Right lobe of liver (tissue), 6 donors: ENCODE results near the gene NAA40. TPM values are rescaled to one million over a fixed set of nuclear protein-coding genes. Genes with fewer than 3 reads are reported as not detected.

ENCODE experiments used
- ATAC-seq, 4 donors: fragments of 200-7000 bp; cut with Tn5 transposase; one replicate each; pipeline ENCODE4 v1.9.1; 2020; ENCODE audit warnings: mild to moderate bottlenecking in 4 of 4, moderate library complexity in 4 of 4
- DNase-seq, 3 donors: peaks; one replicate each; pipeline ENCODE4 v3.0.0-alpha.2; 2020
- H3K27ac ChIP-seq, 3 donors: fragments of 200-600 bp; one replicate each; pipeline ENCODE4 v1.8.0; 2022
- H3K27me3 ChIP-seq, 2 donors: fragments of 200-600 bp; one replicate each; pipeline ENCODE4 v1.8.0; 2022
- H3K36me3 ChIP-seq, 4 donors: fragments of 200-600 bp; sonication (generic) in 1 of 4; one replicate each; pipeline versions ENCODE4 v1.5.1 to v1.8.0; 2017 to 2022; ENCODE audit warnings: control low read depth in 1 of 4
- H3K4me1 ChIP-seq, 4 donors: fragments of 200-600 bp; sonication (generic) in 1 of 4; one replicate each; pipeline versions ENCODE4 v1.5.1 to v1.8.0; 2017 to 2022; ENCODE audit warnings: control low read depth in 1 of 4
- H3K4me3 ChIP-seq, 3 donors: fragments of 200-600 bp; one replicate each; pipeline ENCODE4 v1.8.0; 2022
- H3K9me3 ChIP-seq, 4 donors: fragments of 200-600 bp; sonication (generic) in 1 of 4; one replicate each; pipeline versions ENCODE4 v1.5.1 to v1.8.0; 2017 to 2022; ENCODE audit warnings: control low read depth in 1 of 4
- POLR2A ChIP-seq: fragments of 450-650 bp; IDR thresholded peaks from one replicate; pipeline ENCODE4 v1.6.1; 2017; ENCODE audit warnings: antibody characterized with exemption, mild to moderate bottlenecking
- WGBS: methylation state at CpG from one replicate; pipeline ENCODE4 v1.1.6; 2018; ENCODE audit warnings: low coverage, low lambda C conversion rate; ENCODE audit not compliant: insufficient coverage; ENCODE audit errors: missing lambda C conversion rate; 5-methylcytosine and 5-hydroxymethylcytosine counted together
- intact Hi-C, 2 donors: fragments of 100-400 bp; cut with DNase I; formaldehyde crosslinking; loops; one replicate each; pipeline versions ENCODE4 v1.11.2 to v1.14.1; 2022
- total RNA-seq, 6 experiments: library from RNA; depleted of rRNA in 2 of 6; stranded (reverse); fragments of >200 nt in 2 of 6; fragmentation: NEBNext Ultra II Directional in 3 of 6; extraction: Animal tissue kit (Norgen Biotek cat#: 25700) in 3 of 6; gene quantifications; one replicate each; pipeline versions ENCODE4 v1.1.0 to v1.2.4, GENCODE V29; 2016 to 2023
- TF ChIP-seq, protein P1 (sequence below), 4 donors: fragments of 200-600 bp in 3 of 4; fragments of 450-650 bp in 1 of 4; IDR thresholded peaks; one replicate each; pipeline versions ENCODE4 v1.5.1 to v1.8.0; 2016 to 2022; ENCODE audit warnings: antibody characterized with exemption in 4 of 4, mild to moderate bottlenecking in 2 of 4
- donor health status: DM: no; HTN: yes; CAD: no.
- donor health status: DM: no; HTN: no; CAD: no.
- donor health status: DM: no; HTN: no; CAD: no.
- donor health status: DM: no; HTN: yes; CAD: no.
- donor health status: DM: no; HTN: yes; CAD: no.

Gene NAA40
- total RNA-seq, 6 experiments from 2014 or later = 3.6 to 7.5 (median 4.6) TPM

DNA sequence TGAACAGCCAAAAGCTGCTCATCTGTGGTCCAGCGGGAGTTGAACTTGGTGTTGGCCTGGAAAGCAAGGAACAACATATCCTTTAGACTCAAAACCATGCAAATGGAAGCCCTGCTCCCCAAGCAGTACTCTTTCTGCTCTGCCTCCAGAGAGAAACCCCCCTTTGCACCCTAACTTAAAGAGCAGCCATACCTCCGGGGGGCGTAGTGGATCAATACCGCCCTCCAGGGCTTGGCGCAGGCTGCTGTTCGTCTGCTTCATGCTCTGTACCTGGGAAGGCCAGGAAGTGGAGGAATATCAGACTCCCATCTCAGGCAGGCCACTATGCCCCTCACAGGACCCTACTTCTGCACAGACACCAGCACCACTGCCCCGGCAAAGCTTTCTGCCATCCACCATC, 26.1 kb upstream of the NAA40 start:
- WGBS = 83% methylated on average over 2 of the region's 7 CpGs
- DNase-seq (no peak), ATAC-seq (no peak)
- no peak for TF ChIP-seq POLR2A
- TF ChIP-seq, protein P1, sequence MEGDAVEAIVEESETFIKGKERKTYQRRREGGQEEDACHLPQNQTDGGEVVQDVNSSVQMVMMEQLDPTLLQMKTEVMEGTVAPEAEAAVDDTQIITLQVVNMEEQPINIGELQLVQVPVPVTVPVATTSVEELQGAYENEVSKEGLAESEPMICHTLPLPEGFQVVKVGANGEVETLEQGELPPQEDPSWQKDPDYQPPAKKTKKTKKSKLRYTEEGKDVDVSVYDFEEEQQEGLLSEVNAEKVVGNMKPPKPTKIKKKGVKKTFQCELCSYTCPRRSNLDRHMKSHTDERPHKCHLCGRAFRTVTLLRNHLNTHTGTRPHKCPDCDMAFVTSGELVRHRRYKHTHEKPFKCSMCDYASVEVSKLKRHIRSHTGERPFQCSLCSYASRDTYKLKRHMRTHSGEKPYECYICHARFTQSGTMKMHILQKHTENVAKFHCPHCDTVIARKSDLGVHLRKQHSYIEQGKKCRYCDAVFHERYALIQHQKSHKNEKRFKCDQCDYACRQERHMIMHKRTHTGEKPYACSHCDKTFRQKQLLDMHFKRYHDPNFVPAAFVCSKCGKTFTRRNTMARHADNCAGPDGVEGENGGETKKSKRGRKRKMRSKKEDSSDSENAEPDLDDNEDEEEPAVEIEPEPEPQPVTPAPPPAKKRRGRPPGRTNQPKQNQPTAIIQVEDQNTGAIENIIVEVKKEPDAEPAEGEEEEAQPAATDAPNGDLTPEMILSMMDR (IDR thresholded peaks at IDR 0.05) = no peak
- H3K4me3 ChIP-seq = no peak overlapping the region
- peaks cover 0 to 17% (median 6%) of the 10 kb centered on the region in 4 donors for H3K4me1 ChIP-seq
- no peak overlapping the region for H3K27ac ChIP-seq
- intact Hi-C loops = no loop called here
- H3K27me3 ChIP-seq = peaks cover 0 to 5% of the 10 kb centered on the region in 2 donors
- peaks cover 0 to 10% (median under 1%) of the 10 kb centered on the region in 4 donors for H3K36me3 ChIP-seq
- no peaks in the 10 kb centered on the region for H3K9me3 ChIP-seq

DNA sequence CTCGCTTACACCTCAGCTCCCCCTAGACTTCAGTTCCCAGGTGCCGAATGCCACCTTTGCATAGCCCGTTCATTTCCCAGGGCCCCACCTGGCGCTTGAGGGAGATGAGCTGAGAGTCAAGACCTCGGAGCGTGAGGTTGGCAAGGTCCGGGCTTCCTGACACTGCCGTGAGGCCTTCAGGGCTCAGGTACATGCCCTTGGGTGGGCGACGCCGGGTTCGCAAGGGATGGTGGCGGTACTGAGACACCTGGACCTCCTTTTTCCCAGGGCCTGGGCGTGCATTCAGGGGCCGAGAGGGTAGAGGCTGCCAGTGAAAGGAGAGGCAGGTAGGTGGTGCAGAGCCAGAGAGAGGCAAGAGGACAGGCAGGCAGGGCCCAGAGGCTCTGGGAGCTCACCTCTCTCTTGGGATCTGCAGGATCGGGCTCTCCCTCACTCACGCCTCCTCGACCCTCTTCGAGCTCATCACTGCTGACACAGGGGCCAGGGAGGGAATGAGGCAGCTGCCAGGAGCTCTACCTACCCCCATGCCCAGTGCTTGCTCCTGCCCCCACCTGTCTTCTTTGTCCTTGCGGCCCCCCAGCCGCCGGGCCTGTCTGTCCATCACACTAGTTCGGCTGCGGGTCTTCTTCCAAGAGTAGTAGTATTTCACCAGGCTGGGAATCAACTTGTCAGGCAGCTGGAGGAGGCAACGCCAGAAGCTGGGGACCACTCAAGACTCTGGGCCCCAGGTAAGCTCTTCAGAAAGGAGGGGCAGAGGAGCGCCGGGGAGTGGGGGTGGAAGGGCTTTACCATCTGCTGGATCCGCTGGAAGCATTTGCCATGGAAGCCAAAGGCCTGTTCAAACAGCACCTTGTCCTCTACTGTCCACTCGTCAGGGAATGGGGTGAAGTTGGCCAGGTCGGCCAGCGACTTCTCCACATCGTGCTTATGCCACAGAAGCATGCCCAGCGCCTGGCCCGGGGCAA, 24.7 kb upstream of the NAA40 start:
- peaks cover 0 to 5% of the 10 kb centered on the region in 2 donors for H3K27me3 ChIP-seq
- peaks cover 0 to 20% (median 9%) of the 10 kb centered on the region in 4 donors for H3K4me1 ChIP-seq
- no peaks in the 10 kb centered on the region for H3K36me3 ChIP-seq
- H3K27ac ChIP-seq = no peak overlapping the region
- ATAC-seq = no peak
- 90% methylated on average over 13 of the region's 34 CpGs for WGBS
- no peak for TF ChIP-seq POLR2A
- TF ChIP-seq, protein P1 (IDR thresholded peaks at IDR 0.05) = no peak
- H3K9me3 ChIP-seq = no peaks in the 10 kb centered on the region
- no peak for DNase-seq
- no peak overlapping the region for H3K4me3 ChIP-seq
- intact Hi-C loops = no loop called here

DNA sequence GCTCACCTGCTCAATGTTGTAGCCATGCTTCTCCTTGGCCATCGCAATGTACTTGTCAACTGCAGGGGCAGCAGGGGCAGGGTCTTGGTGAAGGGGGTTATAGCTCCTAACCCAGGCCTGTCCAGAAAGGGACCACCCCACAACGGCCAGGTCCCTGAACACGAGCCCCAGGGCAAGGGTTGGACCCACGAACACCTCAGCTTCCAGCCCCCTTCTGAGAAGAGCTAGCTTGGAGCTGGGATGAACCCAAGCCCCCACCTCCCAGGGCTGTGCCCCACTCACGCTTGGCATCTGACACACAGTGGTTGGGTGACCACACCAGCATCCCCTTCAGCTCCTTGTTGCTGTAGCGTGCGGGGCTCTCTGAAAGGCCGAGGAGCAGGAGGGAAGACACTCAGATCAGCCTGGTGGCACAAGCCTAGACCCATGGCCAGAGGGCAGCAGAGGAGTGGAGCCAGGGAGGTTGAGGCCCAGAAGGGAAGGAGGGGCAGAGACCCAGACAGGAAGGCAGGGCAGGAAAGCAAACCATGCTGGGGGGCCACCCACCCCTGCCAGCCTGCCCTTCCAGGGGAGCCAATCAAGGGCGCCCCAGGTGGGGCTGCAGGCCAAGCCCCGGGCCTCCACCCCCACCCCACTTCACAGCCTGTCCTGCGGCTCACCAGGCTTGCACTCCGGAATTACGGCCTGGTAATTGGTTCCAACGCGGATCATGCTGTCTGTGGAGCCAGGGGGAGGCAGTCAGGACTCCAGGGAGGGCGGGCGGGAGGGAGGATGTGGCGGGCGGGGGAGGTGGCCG, 23.7 kb upstream of the NAA40 start:
- Histone ChIP-seq H3K36me3 (no peaks in the 10 kb centered on the region), H3K27ac (no peak overlapping the region), H3K27me3 (peaks cover 0 to 5% of the 10 kb centered on the region in 2 donors), H3K4me1 (peaks cover 0 to 29% (median 9%) of the 10 kb centered on the region in 4 donors), H3K9me3 (no peaks in the 10 kb centered on the region), H3K4me3 (no peak overlapping the region)
- intact Hi-C loops = no loop called here
- no peak for DNase-seq
- 81% methylated on average over 4 of the region's 20 CpGs for WGBS
- ATAC-seq = no peak
- TF ChIP-seq, protein P1 (IDR thresholded peaks at IDR 0.05) = no peak
- TF ChIP-seq POLR2A = no peak

DNA sequence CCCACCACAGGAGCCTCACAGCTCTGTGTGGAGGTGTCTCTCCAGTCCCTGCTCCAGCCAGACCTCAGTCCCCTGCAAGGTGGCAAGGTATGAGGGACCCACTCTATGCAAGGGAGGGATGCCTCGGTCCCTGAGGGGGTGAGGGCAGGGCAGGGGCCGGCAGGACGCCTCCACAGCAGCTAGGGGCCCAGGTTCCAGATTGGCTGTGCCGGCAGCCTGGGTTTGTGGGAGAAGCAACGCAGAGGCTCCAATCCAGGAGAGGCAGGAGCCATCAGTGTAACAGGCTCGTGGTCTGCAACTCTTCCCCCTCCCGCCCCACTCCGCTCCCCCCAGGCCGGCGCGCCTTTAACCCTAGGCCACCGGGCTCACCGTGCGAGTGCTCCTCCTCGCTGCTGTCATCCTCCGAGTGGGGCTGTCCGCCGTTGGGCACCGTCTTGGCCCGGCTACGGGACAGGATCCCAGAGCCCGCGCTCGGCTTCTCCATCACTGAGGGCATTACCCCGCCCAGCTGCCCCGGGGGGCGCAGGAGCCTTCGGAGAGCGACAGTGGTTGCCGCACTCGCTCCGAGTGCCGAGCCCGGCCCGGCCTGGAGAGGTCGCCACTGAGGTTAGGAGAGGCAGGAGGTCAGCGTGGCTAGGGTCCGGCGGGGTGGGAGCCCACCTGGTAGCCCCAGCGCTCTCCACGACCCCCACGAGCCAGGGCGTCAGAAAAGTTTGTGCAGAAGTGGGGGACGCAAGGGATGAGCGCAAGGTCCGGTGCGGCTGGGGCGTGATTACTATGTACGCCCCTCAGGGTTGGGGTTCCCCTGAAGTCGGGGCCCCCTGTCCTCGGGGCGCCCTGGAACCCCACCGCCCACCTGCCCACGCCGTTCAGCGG, 22.6 kb upstream of the NAA40 start:
- WGBS = no CpG with 5 or more reads among the region's 56 CpGs
- no peak overlapping the region for H3K27ac ChIP-seq
- no peaks in the 10 kb centered on the region for H3K9me3 ChIP-seq
- H3K4me3 ChIP-seq = peak overlapping the region; percentile 23 to 40 (median 29)
- peaks cover 0 to 31% (median 9%) of the 10 kb centered on the region in 4 donors for H3K4me1 ChIP-seq
- intact Hi-C loops = no loop called here
- TF ChIP-seq POLR2A = no peak
- TF ChIP-seq, protein P1 (IDR thresholded peaks at IDR 0.05) = peak in 3 of 4 donors; percentile 8 to 26 (median 15)
- no peak for DNase-seq
- peaks cover 0 to 5% of the 10 kb centered on the region in 2 donors for H3K27me3 ChIP-seq
- no peaks in the 10 kb centered on the region for H3K36me3 ChIP-seq
- no peak for ATAC-seq
